ENCODE data around the gene DPEP2.

The DPEP2 gene

GRCh38 chr16:67962135-67962534, 37.1 kb downstream of the DPEP2 start:
- Histone ChIP-seq H3K9ac (ENCODE audit: low read depth, low read length) (no peak overlapping the region), H3K9me3 (ENCODE audit: control insufficient read depth, insufficient read depth, low read length) (no peaks in the 10 kb centered on the region), H3K27me3 (ENCODE audit: control insufficient read depth, insufficient read depth, low read length) (peaks cover under 1% of the 10 kb centered on the region), H3K4me3 (ENCODE audit: low read depth, low read length) (no peak overlapping the region), H3K4me1 (ENCODE audit: control insufficient read depth, insufficient read depth, low read length) (peaks cover 12% of the 10 kb centered on the region), H3K36me3 (ENCODE audit: control insufficient read depth, insufficient read depth, low read length) (peaks cover 49% of the 10 kb centered on the region)

DNA sequence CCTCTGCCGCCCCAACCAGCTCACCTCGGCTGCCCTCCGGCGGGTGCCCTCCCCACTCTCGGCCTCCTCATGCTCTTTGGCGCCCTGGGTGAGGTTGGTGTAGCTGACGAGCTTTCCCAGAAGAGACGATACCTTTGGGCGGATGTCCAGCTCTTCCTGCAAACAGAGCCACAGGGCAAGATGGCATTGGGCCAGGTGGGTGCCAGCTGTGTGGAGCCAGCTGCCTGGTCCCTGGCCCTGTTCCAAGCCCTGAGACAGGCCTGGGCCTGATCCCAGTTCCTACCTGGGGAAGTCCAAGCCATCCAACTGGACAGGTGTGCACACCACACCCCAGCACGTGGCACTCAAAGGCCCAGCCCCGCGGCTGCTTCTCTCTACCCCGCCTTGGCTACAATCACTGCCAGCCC, 37.7 kb downstream of the DPEP2 start:
- no peaks in the 10 kb centered on the region for H3K9me3 ChIP-seq (ENCODE audit: control insufficient read depth, insufficient read depth, low read length)
- H3K27me3 ChIP-seq (ENCODE audit: control insufficient read depth, insufficient read depth, low read length): no peaks in the 10 kb centered on the region
- H3K4me3 ChIP-seq (ENCODE audit: low read depth, low read length): no peak overlapping the region
- H3K4me1 ChIP-seq (ENCODE audit: control insufficient read depth, insufficient read depth, low read length): peaks cover 7% of the 10 kb centered on the region
- H3K9ac ChIP-seq (ENCODE audit: low read depth, low read length): no peak overlapping the region
- H3K36me3 ChIP-seq (ENCODE audit: control insufficient read depth, insufficient read depth, low read length): peaks cover 49% of the 10 kb centered on the region

- Histone ChIP-seq H3K9ac (ENCODE audit: low read depth, low read length) (no peak overlapping the region), H3K36me3 (ENCODE audit: control insufficient read depth, insufficient read depth, low read length) (peaks cover 51% of the 10 kb centered on the region), H3K4me3 (ENCODE audit: low read depth, low read length) (no peak overlapping the region), H3K9me3 (ENCODE audit: control insufficient read depth, insufficient read depth, low read length) (no peaks in the 10 kb centered on the region), H3K27me3 (ENCODE audit: control insufficient read depth, insufficient read depth, low read length) (no peaks in the 10 kb centered on the region), H3K4me1 (ENCODE audit: control insufficient read depth, insufficient read depth, low read length) (no peaks in the 10 kb centered on the region)
Measured at GRCh38 chr16:67959536-67960329, 39.6 kb downstream of the DPEP2 start.

DNA sequence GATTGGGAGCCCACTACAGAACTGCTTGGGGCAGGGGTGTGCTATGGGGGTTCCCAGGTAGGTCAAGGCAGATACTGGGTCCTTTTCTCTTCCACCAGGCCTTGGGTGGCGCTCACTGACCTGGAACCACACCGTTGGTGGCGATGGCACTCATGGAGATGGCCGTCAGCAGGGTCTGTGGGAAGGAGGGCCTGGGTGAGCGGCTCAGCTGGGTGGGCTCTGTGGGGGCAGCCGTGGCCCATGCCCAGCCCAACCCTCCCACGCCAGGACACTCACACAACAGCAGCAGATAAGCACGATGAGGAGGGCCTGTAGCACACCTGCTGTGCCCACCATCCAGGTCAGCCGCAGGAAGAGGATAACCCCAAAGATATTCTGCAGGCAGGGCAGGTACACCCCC, 41.7 kb downstream of the DPEP2 start:
- Histone ChIP-seq H3K9me3 (ENCODE audit: control insufficient read depth, insufficient read depth, low read length) (no peaks in the 10 kb centered on the region), H3K36me3 (ENCODE audit: control insufficient read depth, insufficient read depth, low read length) (peaks cover 59% of the 10 kb centered on the region), H3K4me3 (ENCODE audit: low read depth, low read length) (no peak overlapping the region), H3K27me3 (ENCODE audit: control insufficient read depth, insufficient read depth, low read length) (no peaks in the 10 kb centered on the region), H3K9ac (ENCODE audit: low read depth, low read length) (no peak overlapping the region), H3K4me1 (ENCODE audit: control insufficient read depth, insufficient read depth, low read length) (no peaks in the 10 kb centered on the region)

- H3K9ac ChIP-seq (ENCODE audit: low read depth, low read length): no peak overlapping the region
- no peaks in the 10 kb centered on the region for H3K9me3 ChIP-seq (ENCODE audit: control insufficient read depth, insufficient read depth, low read length)
- no peaks in the 10 kb centered on the region for H3K27me3 ChIP-seq (ENCODE audit: control insufficient read depth, insufficient read depth, low read length)
- H3K36me3 ChIP-seq (ENCODE audit: control insufficient read depth, insufficient read depth, low read length): peaks cover 50% of the 10 kb centered on the region
- no peaks in the 10 kb centered on the region for H3K4me1 ChIP-seq (ENCODE audit: control insufficient read depth, insufficient read depth, low read length)
- H3K4me3 ChIP-seq (ENCODE audit: low read depth, low read length): no peak overlapping the region
Measured at GRCh38 chr16:67954421-67955196, 44.7 kb downstream of the DPEP2 start.

DNA sequence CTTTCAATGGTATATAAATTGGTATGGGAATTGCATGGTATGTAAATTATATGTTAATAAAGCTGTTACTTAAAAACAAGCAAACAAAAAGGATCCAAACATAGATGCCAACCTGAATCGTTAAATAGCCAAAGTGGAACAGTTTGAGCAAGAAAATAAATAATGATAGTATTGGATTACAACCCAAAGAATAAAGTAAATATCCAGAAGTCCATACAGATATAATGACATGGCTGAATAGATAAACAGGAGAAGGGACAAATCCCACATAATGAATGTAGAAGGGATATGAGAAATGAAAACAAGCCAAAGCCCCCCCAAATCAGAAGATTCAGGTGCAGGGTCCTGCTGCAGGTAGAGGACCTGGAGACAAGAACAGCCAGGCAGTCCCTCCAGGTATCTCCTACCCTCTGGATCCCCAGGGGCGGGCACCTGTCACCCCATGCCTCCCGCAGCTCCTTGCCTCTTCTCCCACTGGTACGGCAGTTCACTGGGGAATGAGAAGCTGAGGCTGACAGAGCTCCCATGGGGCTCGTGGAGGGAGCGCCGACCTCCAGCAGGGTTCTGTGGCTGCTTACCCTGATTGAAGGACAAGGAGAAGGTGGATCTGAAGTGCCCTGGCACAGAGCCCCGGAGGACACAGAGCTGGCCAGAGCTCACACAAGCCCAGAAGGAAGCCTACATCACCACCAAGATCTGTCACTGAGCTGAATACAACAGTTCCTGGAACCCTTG, 45.5 kb downstream of the DPEP2 start:
- Histone ChIP-seq H3K9me3 (ENCODE audit: control insufficient read depth, insufficient read depth, low read length) (no peaks in the 10 kb centered on the region), H3K27me3 (ENCODE audit: control insufficient read depth, insufficient read depth, low read length) (no peaks in the 10 kb centered on the region), H3K36me3 (ENCODE audit: control insufficient read depth, insufficient read depth, low read length) (peaks cover 47% of the 10 kb centered on the region), H3K4me3 (ENCODE audit: low read depth, low read length) (no peak overlapping the region), H3K4me1 (ENCODE audit: control insufficient read depth, insufficient read depth, low read length) (no peaks in the 10 kb centered on the region), H3K9ac (ENCODE audit: low read depth, low read length) (no peak overlapping the region)

- Histone ChIP-seq H3K4me3 (ENCODE audit: low read depth, low read length) (no peak overlapping the region), H3K9ac (ENCODE audit: low read depth, low read length) (no peak overlapping the region), H3K4me1 (ENCODE audit: control insufficient read depth, insufficient read depth, low read length) (no peaks in the 10 kb centered on the region), H3K36me3 (ENCODE audit: control insufficient read depth, insufficient read depth, low read length) (peaks cover 58% of the 10 kb centered on the region), H3K27me3 (ENCODE audit: control insufficient read depth, insufficient read depth, low read length) (no peaks in the 10 kb centered on the region), H3K9me3 (ENCODE audit: control insufficient read depth, insufficient read depth, low read length) (no peaks in the 10 kb centered on the region)
Measured at GRCh38 chr16:67951485-67951884, 47.8 kb downstream of the DPEP2 start.

GRCh38 chr16:67950335-67950843, 48.9 kb downstream of the DPEP2 start:
- Histone ChIP-seq H3K27me3 (ENCODE audit: control insufficient read depth, insufficient read depth, low read length) (no peaks in the 10 kb centered on the region), H3K9me3 (ENCODE audit: control insufficient read depth, insufficient read depth, low read length) (no peaks in the 10 kb centered on the region), H3K9ac (ENCODE audit: low read depth, low read length) (no peak overlapping the region), H3K4me1 (ENCODE audit: control insufficient read depth, insufficient read depth, low read length) (no peaks in the 10 kb centered on the region), H3K4me3 (ENCODE audit: low read depth, low read length) (no peak overlapping the region), H3K36me3 (ENCODE audit: control insufficient read depth, insufficient read depth, low read length) (peaks cover 66% of the 10 kb centered on the region)

DNA sequence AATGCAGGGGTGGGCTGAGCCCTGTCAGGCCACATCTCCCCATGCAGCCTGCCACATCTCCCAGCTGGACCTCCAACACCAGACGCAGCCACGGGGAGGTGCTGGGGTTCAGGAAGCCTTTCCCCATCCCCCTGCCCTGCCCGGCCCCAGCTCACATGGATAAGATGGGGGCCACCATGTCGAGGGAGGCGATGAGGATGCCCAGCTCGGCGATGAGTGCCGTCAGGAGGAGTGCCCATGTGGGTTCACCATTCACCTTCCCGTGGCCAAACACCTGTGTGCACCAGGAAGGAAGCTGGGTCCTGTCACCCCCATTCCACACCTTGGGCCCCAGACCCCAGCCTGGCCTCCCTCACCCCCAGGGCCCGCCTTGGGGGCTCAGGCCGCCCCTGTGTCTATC, 49.6 kb downstream of the DPEP2 start:
- Histone ChIP-seq H3K27me3 (ENCODE audit: control insufficient read depth, insufficient read depth, low read length) (no peaks in the 10 kb centered on the region), H3K4me1 (ENCODE audit: control insufficient read depth, insufficient read depth, low read length) (no peaks in the 10 kb centered on the region), H3K9me3 (ENCODE audit: control insufficient read depth, insufficient read depth, low read length) (no peaks in the 10 kb centered on the region), H3K36me3 (ENCODE audit: control insufficient read depth, insufficient read depth, low read length) (peaks cover 67% of the 10 kb centered on the region), H3K9ac (ENCODE audit: low read depth, low read length) (no peak overlapping the region), H3K4me3 (ENCODE audit: low read depth, low read length) (no peak overlapping the region)

DNA sequence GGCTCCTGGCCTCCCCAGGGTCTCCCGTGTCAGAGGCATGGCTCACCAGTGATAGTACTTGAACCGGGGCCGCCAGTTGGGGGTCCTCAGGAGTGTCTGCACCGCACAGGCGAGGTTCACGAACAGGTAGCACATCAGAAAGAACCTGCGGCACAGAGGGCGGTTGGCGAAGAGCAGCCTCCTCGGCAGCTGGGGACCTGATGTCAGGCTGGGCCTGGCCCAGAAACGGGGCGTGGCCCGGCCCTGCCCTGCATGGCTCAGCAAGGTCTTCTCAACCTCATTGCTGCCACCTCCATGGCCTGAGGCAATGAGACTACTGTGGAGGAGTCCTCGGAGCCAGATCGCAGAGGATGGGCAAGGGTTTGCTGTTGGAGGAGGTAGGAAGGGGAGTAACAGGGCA, 51.3 kb downstream of the DPEP2 start:
- no peak overlapping the region for H3K9ac ChIP-seq (ENCODE audit: low read depth, low read length)
- H3K9me3 ChIP-seq (ENCODE audit: control insufficient read depth, insufficient read depth, low read length): no peaks in the 10 kb centered on the region
- no peaks in the 10 kb centered on the region for H3K4me1 ChIP-seq (ENCODE audit: control insufficient read depth, insufficient read depth, low read length)
- H3K27me3 ChIP-seq (ENCODE audit: control insufficient read depth, insufficient read depth, low read length): no peaks in the 10 kb centered on the region
- peaks cover 59% of the 10 kb centered on the region for H3K36me3 ChIP-seq (ENCODE audit: control insufficient read depth, insufficient read depth, low read length)
- no peak overlapping the region for H3K4me3 ChIP-seq (ENCODE audit: low read depth, low read length)

DNA sequence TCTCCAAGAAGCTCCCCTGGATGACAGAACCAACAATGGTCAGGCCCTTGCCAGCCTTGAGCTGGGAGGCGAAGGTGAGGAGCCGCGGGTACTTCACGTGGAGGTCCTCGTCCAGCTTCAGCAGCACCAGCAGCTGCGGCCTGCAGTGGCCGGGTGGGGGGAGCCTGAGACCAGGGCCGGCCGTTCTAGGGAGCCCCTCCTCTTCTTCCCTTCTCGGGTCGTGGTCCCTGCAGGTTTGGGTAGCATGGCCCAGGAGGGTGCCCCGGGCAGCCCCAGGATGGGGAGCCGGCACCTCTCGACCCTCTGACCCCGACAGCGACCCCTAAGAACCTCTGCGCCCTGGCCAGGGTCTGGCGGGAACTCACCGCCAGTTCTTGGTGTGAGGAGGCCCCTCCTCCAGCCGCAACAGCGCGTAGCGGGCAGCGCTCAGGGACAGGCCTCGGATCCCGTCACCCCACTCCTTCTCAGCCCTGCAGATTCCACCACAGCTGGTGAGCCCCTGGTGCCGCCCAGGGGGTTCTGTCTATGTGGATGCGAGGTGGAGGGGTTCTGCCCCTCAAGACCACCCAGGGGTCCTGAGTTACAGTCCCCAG, 52.2 kb downstream of the DPEP2 start:
- H3K4me3 ChIP-seq (ENCODE audit: low read depth, low read length): no peak overlapping the region
- H3K9me3 ChIP-seq (ENCODE audit: control insufficient read depth, insufficient read depth, low read length): no peaks in the 10 kb centered on the region
- no peaks in the 10 kb centered on the region for H3K4me1 ChIP-seq (ENCODE audit: control insufficient read depth, insufficient read depth, low read length)
- peaks cover 64% of the 10 kb centered on the region for H3K36me3 ChIP-seq (ENCODE audit: control insufficient read depth, insufficient read depth, low read length)
- H3K9ac ChIP-seq (ENCODE audit: low read depth, low read length): no peak overlapping the region
- no peaks in the 10 kb centered on the region for H3K27me3 ChIP-seq (ENCODE audit: control insufficient read depth, insufficient read depth, low read length)

Data from iPS-15b (cell line).